ENCODE measurements around the gene FMNL2. TPM values are rescaled to one million over a fixed set of nuclear protein-coding genes. Genes with fewer than 3 reads are reported as not detected.

FMNL2 gene
- total RNA-seq, 1 experiment from 2014 or later, result 46.5 TPM

GRCh38 chr2:152581360-152581759 lies 246.4 kb downstream of the FMNL2 start:
- DNase-seq, result no peak
- Mint-ChIP-seq H3K9me3 (ENCODE audit: low read depth, unreplicated experiment) (no peaks in the 10 kb centered on the region), H3K27ac (ENCODE audit: unreplicated experiment) (no peak overlapping the region), H3K4me1 (ENCODE audit: low read depth, unreplicated experiment) (no peaks in the 10 kb centered on the region), H3K4me3 (ENCODE audit: low read depth, unreplicated experiment) (no peak overlapping the region), H3K27me3 (ENCODE audit: unreplicated experiment) (no peaks in the 10 kb centered on the region), H3K36me3 (ENCODE audit: insufficient read depth, unreplicated experiment) (no peaks in the 10 kb centered on the region)
- intact Hi-C loops (cut with micrococcal nuclease; ENCODE audit: unreplicated experiment), result no loop called here
- no TSS peak for BruUV-seq (replicated peaks)
- CTCF ChIA-PET, result no interaction called here
- TF ChIP-seq, protein P1, sequence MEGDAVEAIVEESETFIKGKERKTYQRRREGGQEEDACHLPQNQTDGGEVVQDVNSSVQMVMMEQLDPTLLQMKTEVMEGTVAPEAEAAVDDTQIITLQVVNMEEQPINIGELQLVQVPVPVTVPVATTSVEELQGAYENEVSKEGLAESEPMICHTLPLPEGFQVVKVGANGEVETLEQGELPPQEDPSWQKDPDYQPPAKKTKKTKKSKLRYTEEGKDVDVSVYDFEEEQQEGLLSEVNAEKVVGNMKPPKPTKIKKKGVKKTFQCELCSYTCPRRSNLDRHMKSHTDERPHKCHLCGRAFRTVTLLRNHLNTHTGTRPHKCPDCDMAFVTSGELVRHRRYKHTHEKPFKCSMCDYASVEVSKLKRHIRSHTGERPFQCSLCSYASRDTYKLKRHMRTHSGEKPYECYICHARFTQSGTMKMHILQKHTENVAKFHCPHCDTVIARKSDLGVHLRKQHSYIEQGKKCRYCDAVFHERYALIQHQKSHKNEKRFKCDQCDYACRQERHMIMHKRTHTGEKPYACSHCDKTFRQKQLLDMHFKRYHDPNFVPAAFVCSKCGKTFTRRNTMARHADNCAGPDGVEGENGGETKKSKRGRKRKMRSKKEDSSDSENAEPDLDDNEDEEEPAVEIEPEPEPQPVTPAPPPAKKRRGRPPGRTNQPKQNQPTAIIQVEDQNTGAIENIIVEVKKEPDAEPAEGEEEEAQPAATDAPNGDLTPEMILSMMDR (IDR thresholded peaks at IDR 0.05; ENCODE audit: unreplicated experiment), result no peak

DNA sequence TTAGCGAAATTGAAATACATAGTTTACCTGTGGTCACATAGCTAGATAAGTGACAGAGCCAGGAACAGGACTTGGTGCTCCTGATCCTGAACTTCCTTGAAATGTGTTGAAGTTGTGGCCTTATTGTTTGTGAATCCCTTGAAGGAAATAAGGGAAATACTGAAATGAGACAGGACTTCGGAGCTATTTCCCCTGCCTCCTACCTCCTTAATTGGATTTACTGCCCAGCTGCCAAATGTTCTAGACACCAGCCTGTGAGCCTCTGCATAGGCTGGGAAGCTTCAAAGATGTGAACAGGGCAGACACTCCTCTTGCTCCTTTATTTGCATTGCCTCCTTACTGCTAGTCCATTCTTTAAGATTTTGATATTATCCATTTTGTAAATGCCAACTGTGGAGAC lies 247.1 kb downstream of the FMNL2 start:
- no peaks in the 10 kb centered on the region for H3K4me1 Mint-ChIP-seq (ENCODE audit: low read depth, unreplicated experiment)
- H3K36me3 Mint-ChIP-seq (ENCODE audit: insufficient read depth, unreplicated experiment), result no peaks in the 10 kb centered on the region

GRCh38 chr2:152583512-152584229 lies 248.7 kb downstream of the FMNL2 start:
- BruUV-seq (replicated peaks), result no TSS peak
- no peaks in the 10 kb centered on the region for H3K27me3 Mint-ChIP-seq (ENCODE audit: unreplicated experiment)
- intact Hi-C loops (cut with micrococcal nuclease; ENCODE audit: unreplicated experiment), result no loop called here
- H3K4me3 Mint-ChIP-seq (ENCODE audit: low read depth, unreplicated experiment), result no peak overlapping the region
- TF ChIP-seq, protein P1 (IDR thresholded peaks at IDR 0.05; ENCODE audit: unreplicated experiment), result no peak
- H3K27ac Mint-ChIP-seq (ENCODE audit: unreplicated experiment), result no peak overlapping the region
- no peaks in the 10 kb centered on the region for H3K9me3 Mint-ChIP-seq (ENCODE audit: low read depth, unreplicated experiment)
- CTCF ChIA-PET, result no interaction called here
- H3K4me1 Mint-ChIP-seq (ENCODE audit: low read depth, unreplicated experiment), result peaks cover 10% of the 10 kb centered on the region
- DNase-seq, result no peak
- no peaks in the 10 kb centered on the region for H3K36me3 Mint-ChIP-seq (ENCODE audit: insufficient read depth, unreplicated experiment)

More for the DNA sequence above, 247.1 kb downstream of the FMNL2 start:
- H3K27ac Mint-ChIP-seq (ENCODE audit: unreplicated experiment), result no peak overlapping the region
- CTCF ChIA-PET, result no interaction called here
- no TSS peak for BruUV-seq (replicated peaks)
- H3K9me3 Mint-ChIP-seq (ENCODE audit: low read depth, unreplicated experiment), result no peaks in the 10 kb centered on the region
- no peaks in the 10 kb centered on the region for H3K27me3 Mint-ChIP-seq (ENCODE audit: unreplicated experiment)
- intact Hi-C loops (cut with micrococcal nuclease; ENCODE audit: unreplicated experiment), result no loop called here
- TF ChIP-seq, protein P1 (IDR thresholded peaks at IDR 0.05; ENCODE audit: unreplicated experiment), result no peak
- no peak for DNase-seq
- H3K4me3 Mint-ChIP-seq (ENCODE audit: low read depth, unreplicated experiment), result no peak overlapping the region

GRCh38 chr2:152584301-152584700 lies 249.3 kb downstream of the FMNL2 start:
- Mint-ChIP-seq H3K9me3 (ENCODE audit: low read depth, unreplicated experiment) (no peaks in the 10 kb centered on the region), H3K4me1 (ENCODE audit: low read depth, unreplicated experiment) (peaks cover 10% of the 10 kb centered on the region), H3K36me3 (ENCODE audit: insufficient read depth, unreplicated experiment) (no peaks in the 10 kb centered on the region), H3K4me3 (ENCODE audit: low read depth, unreplicated experiment) (no peak overlapping the region), H3K27ac (ENCODE audit: unreplicated experiment) (no peak overlapping the region), H3K27me3 (ENCODE audit: unreplicated experiment) (no peaks in the 10 kb centered on the region)
- CTCF ChIA-PET, result no interaction called here
- intact Hi-C loops (cut with micrococcal nuclease; ENCODE audit: unreplicated experiment), result no loop called here
- DNase-seq, result no peak
- no TSS peak for BruUV-seq (replicated peaks)
- TF ChIP-seq, protein P1 (IDR thresholded peaks at IDR 0.05; ENCODE audit: unreplicated experiment), result no peak

Measured in Calu3 (cell line).